Inferior parietal cortex (tissue), 1 donor: ENCODE results near the gene ASGR2.
"Not testable (repeated sequence)": the region's sequence is repeated elsewhere in the genome, so short reads cannot be mapped to it uniquely, and the experiment has no call there.

ENCODE experiments used
- DNase-seq: peaks from one replicate; pipeline ENCODE4 v3.0.0-alpha.2; 2016; ENCODE audit errors: extremely low spot score

ASGR2 gene, protein sequence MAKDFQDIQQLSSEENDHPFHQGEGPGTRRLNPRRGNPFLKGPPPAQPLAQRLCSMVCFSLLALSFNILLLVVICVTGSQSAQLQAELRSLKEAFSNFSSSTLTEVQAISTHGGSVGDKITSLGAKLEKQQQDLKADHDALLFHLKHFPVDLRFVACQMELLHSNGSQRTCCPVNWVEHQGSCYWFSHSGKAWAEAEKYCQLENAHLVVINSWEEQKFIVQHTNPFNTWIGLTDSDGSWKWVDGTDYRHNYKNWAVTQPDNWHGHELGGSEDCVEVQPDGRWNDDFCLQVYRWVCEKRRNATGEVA

DNA sequence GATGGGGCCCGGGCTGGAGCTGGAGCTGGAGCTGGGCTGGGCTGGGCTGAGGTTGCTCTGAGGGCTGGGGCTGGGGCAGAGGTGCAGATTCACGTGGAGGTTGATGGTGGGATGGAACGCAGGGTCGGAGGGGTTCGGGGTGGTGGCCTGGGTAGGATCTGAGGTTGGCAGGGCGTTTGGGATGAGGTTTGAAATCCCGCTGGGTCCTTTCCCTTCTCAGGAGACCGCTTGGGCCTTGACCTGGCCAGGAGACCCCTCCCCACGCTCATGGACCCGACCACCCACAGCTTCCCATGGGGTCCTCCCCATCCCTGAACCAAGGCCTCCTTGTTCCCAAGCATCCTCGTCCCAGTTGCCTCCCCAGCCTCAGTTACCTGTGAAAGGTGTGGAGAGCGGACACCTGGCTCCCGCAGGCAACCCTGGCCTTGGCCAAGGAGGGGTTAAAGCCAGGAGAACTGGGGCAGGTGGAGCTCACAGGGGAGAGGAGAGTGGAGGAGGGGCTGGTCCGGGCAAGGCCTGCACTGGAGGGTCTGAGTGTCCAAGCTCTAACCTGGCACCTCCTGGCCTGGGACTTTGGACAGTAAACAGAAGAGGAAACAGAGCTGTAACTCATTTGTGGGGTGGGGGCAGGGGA lies at the start of gene ASGR2:
TSS of gene ASGR2 (minus strand) at position 582 of the 634 bp plus-strand sequence. CDS start 582 bp downstream, outside the sequence.
- no peak for DNase-seq

DNA sequence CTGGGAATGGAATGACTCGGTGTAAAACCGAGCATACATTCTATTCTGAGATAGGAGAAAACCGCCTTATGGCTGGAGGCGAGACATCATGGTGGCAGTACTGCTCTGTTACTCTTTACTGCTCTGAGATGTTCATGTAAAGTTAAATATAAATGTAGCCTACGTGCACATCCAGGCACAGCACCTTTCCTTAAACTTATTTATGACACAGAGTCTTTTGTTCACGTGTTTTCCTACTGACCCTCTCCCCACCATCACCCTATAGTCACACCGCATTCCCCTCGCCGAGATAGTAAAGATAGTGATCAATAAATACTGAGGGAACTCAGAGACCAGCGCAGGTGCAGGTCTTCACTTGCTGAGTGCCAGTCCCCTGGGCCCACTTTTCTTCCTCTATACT lies 44.9 kb upstream of the ASGR2 start:
- not testable (repeated sequence) for DNase-seq

DNA sequence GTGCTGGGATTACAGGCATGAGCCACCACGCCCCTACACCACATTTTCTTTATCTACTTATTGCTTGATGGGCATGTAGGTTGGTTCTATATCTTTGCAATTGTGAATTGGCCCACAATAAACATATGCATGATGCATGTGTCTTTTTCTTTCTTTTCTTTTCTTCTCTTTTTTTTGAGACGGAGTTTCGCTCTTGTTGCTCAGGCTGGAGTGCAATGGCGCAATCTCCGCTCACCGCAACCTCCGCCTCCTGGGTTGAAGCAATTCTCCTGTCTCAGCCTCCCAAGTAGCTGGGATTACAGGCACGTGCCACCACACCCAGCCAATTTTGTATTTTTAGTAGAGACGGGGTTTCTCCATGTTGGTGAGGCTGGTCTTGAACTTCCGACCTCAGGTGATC lies 43.8 kb upstream of the ASGR2 start:
- not testable (repeated sequence) for DNase-seq

DNA sequence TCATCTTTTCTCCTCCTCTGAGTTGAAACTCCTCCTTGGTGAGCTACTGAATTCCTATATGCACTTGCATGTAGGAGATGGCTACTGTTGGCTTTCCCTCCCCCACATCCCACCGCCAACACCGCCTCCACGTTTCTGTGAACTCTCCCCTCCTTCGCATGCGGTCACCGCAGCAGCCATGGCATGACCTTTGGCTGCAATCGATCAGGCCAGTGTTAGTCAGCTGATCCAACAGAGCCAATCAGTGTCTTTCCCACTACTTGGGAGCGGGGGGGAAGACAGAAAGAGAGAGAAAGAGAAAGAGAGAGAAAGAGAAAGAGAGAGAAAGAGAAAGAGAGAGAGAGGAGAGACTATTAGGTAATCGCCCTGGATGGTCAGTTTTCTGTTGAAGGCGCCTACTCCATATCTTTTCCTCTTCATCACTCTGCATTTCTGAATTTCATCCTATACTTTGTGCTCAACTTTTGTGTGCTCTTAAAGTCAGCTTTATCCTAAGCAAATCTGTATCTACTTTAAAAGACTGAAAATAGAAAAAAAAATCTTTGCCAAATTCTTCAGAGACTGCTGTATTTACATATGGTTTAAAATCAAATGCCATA lies 41.8 kb upstream of the ASGR2 start:
- DNase-seq = no peak

DNA sequence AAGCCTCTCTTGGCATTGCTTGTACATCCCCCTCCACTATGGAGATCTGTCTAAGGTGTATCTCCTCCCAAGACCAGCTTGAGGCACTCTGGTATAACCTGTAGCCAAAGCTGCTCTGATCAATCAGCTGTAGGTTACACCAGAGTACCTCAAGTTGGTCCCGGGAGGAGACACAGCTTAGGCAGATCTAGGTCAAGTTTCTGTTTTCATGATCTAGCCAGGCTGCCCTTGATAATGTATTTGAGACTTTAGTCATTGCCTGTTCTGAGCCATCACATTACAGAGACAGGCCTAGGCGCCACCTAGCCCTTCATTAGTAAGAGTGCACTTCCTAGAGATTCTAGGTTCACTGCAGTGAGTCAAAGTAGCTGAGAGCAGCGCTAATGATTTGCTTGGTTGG lies 33.1 kb upstream of the ASGR2 start:
- no peak for DNase-seq

DNA sequence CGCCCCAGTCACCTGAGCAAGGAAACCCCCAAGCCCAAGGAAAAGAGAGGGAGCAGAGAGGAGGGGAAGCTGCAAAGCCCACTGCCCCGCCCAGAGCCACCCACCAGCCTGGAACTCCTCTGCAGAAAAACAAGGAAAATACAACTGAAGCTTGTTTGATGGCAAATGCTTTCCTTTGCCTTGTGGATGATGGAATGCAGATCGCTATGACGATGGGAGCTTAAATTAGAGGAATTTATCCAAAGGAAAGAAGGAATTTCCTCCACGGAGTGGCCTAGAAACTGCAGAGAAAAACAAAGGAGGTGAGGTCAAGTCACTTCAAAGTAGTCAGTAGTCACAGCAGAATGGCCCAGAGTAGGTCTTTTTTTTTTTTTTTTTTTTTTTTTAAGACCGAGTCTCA lies 31.5 kb upstream of the ASGR2 start:
- DNase-seq = no peak

DNA sequence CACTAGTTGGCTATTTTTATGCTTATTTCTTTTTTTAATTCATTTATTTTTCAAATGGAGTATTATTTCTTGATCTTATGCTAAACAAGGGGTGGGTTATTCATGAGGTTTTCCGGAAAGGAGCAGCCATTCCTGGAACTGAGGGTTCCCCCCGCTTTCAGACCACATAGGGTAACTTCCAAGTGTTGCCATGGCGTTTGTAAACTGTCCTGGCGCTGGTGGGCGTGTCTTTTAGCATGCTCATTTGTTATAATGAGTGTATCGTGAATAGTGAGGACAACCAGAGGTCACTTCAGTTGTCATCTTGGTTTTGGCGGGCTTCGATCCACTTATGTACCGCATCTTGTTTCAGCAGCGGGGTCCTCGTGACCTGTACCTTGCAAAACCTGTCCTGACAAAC lies 29.6 kb upstream of the ASGR2 start:
- DNase-seq = no peak

DNA sequence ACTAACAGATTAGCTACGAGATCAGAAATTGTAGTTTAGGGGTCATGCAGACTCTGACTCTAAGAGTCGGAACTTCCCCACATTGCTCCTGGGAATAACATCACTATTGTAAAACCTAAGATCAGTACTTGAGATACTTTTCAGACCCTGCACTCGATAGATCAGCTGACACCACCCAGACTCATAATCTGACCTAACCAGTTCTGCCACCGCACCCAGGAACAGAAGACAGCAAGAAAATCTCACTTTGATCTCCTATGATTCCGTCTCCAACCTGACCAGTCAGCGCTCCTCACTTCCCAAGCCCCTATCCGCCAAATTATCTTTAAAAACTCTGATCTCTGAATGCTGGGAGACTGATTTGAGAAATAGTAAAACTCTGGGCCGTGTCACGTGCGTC lies 27.2 kb upstream of the ASGR2 start:
- DNase-seq = no peak

DNA sequence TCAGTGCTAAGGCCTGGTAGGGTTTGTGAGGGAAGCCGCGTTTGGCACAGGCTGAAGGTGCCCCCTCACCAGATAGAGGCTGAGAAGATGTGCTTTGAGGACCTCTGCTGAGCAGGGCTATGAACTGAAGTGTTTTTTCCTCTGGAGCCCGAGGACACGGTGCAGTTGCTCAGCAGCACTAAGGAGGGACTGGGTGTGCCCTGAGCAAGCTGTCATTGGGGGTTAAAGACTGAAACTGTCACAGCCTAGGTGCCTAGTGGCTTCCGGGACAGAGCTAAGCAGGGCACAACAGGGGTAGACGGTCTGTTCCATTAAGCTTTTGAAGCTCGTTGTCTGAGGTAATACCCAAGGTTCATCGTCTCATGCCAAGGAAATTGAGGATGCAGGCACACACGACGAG lies 24.8 kb upstream of the ASGR2 start:
- no peak for DNase-seq

DNA sequence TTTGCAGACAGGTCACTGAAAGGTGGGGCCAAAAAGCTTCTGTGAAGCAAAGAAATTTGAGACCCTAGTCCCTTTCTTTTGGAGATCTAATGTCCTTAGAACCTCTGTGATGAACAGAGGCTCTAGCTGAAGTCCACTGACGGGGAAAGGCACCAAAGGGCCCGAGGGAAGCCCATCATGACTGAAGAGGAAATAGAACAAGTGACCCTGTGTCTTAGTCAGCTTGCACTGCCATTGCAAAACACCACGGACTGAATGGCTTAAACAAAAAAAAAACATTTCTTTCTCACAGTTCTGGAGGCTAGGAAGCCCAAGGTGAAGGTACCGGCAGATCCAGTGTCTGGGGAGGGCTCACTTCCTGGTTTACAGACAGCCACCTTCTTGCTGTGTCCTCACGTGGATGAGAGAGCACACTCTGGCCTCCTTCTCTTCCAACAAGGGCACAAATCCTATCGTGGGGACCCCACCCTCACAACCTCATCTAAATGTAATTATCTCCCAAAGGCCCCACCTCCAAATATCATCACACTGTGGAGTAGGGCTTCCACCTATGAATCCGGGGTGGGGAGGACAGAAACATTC lies 24.3 kb upstream of the ASGR2 start:
- no peak for DNase-seq

DNA sequence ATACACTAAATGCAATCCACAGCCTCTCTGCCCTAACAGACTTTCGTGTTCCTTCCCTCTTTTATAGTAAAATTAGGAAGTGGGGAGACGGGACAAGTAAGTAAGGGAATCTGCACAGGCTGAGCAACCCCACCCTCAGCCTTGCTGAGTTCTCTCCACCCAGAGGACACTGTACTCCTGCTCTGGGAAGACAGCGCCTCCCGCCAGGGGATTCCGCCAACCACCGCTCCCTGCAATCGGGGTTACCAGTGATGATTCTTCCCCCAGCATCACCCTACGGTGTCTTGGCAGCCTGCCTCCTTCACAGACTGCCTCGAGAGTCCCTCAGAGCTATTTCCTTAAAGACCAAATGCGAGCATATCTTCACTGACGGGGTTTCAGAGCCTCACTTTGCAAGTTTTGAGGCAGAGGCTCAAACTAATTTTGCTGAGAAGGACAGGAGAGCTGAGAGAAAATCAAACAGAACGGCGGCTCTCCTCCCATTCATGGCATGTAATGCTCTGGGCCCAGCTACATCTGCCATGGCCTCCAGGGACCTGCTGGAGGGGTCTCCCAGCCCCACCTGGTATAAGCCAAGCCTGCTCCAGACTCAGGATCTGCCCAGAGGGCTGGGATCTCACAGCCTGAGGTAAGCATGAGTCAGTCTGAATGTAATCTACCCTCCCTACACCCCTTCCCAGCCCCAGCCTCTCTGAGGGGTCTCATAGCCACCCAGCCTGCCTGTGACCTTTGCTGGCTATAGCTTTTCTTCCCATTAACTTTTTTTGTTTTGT lies 22.7 kb upstream of the ASGR2 start:
- no peak for DNase-seq

DNA sequence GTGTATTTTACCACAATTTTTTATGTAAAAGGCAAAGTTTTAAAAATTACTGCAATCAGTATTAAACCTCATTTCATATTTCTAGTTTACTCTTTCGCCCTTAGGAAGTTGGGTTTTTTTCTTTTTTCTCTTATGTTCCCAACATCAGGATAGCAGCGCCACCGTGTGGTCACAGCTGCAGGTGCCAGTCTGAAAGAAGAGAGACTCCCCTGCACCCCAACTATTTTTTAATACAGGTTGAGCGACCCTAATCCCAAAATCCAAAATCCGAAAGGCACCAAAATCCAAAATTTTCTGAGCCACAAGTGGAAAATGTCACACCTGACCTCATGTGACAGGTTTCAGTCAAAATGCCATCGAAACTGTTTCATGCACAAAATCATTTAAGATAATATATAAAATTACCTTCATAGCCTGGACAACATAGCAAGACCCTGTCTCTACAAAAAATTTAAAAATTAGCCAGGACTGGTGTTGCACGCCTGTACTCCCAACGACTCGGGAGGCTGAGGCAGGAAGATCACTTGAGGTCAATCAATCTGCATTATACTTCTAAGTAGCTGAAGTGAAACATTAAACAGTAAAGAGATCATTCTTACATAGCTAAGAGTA lies 21.8 kb upstream of the ASGR2 start:
- peak; percentile 83 for DNase-seq

DNA sequence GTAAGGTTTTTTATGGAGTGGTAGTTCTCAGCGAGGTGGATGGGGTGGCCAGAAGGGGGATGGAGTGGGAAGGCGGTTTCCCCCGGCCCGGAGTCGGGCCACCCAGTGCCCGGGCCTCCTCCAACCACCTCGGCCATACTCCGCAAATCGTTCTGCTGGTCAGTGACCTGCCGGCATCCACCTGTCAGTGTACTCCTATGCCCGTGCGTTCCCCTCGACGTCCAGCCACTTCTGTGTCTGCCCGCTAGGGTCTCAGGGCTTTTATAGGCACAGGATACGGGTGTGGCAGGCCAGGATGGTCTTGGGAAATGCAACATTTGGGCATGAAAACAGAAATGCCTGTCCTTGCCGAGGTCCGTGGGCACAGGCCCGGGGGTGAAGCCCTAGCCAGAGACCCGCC lies 19.3 kb upstream of the ASGR2 start:
- no peak for DNase-seq

DNA sequence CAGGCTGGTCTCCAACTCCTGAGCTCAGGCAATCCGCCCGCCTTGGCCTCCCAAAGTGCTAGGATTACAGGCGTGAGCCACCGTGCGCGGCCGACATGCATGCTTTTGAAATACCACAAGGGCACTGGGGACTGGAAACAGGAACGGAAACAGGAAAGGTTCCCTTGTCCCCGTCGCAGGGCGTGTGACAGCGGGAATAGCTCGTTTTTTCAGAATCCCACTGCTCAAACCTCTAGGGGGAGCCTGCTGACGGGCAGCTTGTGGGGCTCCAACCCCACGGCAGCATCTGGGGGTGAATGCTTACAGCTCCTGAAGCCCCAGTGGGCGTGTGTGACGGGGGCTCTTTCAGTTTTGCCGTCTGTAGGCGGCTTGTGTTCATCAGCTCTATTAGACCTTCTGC lies 18.8 kb upstream of the ASGR2 start:
- no peak for DNase-seq

DNA sequence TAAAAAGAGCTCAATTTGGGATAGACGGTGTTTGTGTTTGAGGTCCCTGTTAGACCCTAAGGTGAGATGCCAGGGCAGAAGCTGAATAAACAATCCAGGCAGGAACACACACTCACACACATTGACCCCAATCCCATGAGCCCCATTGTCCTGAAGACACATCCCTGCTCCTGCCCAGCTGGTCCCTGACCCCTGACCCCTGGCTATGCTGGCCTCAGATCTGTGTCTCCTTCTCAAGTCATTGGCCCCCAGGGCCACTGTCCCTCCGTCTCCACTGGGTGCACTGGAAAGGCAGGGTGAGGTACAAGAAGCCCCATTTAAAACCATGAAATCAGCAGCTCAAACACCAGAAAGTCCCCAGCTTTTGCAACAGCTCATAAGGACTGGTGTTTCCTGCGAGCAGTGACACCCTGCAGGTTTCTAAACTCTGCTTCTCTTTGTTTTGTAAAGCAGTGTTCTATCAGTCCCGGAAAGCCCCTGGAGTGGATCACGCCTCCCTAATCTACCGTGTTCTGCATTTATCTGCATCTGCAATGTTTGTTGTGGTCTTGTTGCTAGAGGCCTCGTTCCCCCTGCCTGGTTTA lies 18.0 kb upstream of the ASGR2 start:
- DNase-seq = no peak

DNA sequence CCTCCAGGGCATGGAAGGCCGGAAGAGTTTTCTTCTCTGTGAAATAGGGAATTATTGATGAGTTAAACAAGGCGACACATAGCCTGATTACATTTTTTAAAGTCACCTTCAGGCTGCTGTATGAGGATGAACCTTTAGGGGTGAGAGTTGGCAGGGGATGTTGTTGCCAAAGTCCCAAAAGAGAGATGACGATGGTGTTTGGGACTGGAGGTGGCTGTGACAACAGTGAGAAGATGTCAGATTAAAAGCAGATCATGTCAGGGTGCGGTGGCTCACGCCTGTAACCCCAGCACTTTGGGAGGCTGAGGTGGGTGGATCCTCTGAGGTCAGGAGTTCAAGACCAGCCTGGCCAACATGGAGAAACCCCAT lies 16.8 kb upstream of the ASGR2 start:
- DNase-seq = no peak

DNA sequence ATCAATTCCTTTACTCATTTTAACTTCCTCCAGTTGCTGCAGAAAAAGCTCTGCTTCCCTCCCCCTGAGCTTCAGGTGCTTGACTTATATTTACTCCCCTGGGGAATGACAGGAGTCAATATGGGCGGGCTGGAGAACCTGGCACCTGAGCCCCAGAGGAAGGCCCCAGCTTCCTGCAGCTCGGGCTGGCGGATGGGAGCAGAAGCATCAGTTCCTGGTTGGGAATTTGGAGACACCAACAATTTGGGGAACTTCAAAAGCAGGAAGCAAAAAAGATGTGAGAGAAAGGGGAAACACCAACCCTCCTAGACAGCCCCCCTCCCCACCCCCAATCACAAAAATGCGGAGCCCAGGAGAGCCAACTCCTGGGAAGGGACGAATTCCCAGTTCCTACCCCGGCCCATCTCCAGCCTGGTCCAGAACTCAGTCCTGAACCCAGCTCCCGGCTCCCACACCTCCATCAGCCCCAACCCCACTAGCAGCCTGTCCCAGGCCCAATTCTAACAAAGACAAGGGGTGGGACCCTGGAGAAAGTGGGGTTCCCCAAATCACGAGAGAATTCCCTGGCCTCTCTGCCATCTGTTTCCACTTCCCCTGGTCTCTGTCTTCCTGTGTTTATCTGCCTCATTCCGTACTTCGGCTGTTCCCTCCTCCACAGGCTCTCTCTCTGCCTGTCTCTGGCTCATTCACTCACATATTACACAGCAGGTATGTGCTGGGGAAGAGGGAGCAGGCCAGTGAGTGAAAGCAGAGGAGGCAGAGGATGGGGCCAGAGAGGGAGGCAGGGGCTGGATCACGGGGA lies 16.2 kb upstream of the ASGR2 start:
- no peak for DNase-seq

DNA sequence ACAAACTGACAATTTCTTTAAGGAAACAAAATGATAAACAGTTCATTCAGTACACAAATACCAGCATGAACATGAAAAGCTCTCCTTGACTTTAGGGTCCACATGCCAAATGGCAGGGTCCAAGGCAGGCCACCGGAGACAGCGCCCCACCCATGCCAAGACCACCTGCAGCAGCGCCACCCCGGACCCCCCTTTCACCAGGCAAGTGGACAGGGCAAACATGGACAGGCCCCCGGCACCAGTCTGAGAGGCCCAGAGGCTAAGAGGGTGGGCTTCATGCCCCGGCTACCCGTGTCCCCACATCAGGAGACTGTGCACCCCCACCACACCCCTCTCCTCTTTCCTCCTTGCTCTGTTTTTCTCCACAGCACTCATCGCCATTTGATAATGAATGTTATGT lies 14.7 kb upstream of the ASGR2 start:
- no peak for DNase-seq

DNA sequence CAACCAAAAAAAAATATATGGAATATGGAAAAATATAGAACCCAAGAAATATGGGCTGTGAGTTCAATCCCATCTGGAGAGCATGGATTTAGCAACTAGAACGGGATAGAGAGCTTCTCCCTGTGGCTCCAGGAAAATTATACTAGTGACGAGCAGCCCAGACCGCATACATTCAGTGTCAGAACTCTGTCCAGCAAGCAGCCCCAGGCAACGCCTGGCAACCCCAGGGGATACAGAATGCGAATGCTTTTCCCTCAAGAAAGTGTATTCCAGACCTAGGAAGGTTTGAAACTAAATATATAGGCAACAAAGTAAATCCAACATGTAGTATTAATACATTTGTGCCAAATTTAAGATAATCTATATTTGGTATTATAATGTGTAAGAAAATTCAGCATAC lies 13.5 kb upstream of the ASGR2 start:
- no peak for DNase-seq

DNA sequence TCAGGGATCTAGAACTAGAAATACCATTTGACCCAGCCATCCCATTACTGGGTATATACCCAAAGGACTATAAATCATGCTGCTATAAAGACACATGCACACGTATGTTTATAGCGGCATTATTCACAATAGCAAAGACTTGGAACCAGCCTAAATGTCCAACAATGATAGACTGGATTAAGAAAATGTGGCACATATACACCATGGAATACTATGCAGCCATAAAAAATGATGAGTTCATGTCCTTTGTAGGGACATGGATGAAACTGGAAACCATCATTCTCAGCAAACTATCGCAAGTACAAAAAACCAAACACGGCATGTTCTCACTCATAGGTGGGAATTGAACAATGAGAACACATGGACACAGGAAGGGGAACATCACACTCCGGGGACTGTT lies 12.9 kb upstream of the ASGR2 start:
- not testable (repeated sequence) for DNase-seq

DNA sequence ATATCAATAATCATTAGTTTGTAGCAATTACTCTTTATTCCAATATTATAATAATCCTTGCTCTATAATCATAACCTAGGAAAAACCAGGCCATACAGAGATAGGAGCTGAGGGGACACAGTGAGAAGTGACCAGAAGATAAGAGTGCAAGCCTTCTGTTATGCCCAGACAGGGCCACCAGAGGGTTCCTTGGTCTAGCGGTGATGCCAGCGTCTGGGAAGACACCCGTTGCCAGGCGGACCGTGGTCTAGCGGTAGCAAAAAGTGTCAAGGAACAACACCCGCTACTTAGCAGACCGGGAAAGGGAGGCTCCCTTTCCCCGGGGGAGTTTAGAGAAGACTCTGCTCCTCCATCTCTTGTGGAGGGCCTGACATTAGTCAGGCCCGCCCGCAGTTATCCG lies 11.8 kb upstream of the ASGR2 start:
- DNase-seq = not testable (repeated sequence)
